Measurements from ENCODE around the gene EFCC1.

DNA sequence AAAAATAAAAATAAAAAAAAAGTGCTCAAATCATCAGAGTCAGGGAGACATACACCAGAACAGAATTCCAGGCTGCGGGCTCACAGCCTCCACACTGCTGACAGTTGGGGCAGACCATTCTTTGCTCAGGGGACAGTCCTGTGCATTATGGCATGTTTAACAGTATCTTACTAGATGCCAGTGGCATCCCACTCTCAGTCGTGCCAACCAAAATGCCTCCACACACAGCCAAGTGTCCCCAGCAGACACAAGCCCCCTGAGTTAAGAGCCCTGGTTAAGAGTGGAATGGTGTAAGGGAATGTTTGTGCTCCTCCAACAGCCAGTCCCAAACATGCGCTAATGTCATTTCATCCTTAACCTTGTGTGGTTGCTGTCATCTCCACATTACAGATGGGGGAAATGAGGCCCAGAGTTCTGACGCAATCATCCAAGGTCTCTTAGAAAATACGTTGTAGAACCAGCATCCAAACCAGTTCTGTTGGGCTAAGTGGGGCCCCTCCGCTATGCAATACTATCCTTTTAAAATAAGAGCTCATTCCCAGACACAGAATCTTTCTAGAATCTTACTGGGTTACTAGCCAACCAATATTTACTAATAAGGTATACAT lies 33.3 kb upstream of the EFCC1 start:
- TF ChIP-seq CTCF (conservative IDR thresholded peaks at IDR 0.05) (no peak), EZH2 (IDR thresholded peaks at IDR 0.05; ENCODE audit: low read depth) (no peak)

Measured in PC-9 (cell line).